Ovary (tissue), 9 donors: ENCODE results near the gene MAP7D1. TPM values are rescaled to one million over a fixed set of nuclear protein-coding genes. Genes with fewer than 3 reads are reported as not detected.

ENCODE experiments used
- DNase-seq, 5 donors: peaks; one replicate each; pipeline ENCODE4 v3.0.0-alpha.2; 2019 to 2020
- H3K27ac ChIP-seq, 2 donors: fragments of 200-600 bp; one replicate each; pipeline versions ENCODE4 v1.5.1 to v1.8.0; 2019 to 2022
- H3K27me3 ChIP-seq: fragments of 200-600 bp; one replicate; pipeline ENCODE4 v1.8.0; 2022
- H3K36me3 ChIP-seq: fragments of 200-600 bp; sonication (generic); one replicate; pipeline ENCODE4 v1.5.1; 2019
- H3K4me1 ChIP-seq: one replicate; pipeline ENCODE4 v1.8.1; 2013; ENCODE audit warnings: mild to moderate bottlenecking, moderate library complexity; ENCODE audit not compliant: insufficient read depth
- H3K4me3 ChIP-seq: fragments of 200-600 bp; sonication (generic); one replicate; pipeline ENCODE4 v1.5.1; 2017
- H3K9me3 ChIP-seq, 2 donors: fragments of 200-600 bp in 1 of 2; sonication (generic) in 1 of 2; one replicate each; pipeline versions ENCODE4 v1.5.1 to v1.8.1; 2013 to 2019; ENCODE audit warnings: mild to moderate bottlenecking in 1 of 2, moderate library complexity in 1 of 2
- CTCF ChIP-seq, 3 donors: fragments of 450-650 bp in 2 of 3; fragments of 200-600 bp in 1 of 3; IDR thresholded peaks; one replicate each; pipeline versions ENCODE4 v1.5.1 to v1.8.0; 2016 to 2022; ENCODE audit warnings: antibody characterized with exemption in 3 of 3, mild to moderate bottlenecking in 1 of 3
- EP300 ChIP-seq: sonication (generic); formaldehyde crosslinking; IDR thresholded peaks from one replicate; pipeline ENCODE4 v1.6.1; 2017; ENCODE audit warnings: antibody characterized with exemption
- POLR2A ChIP-seq: fragments of 450-650 bp; IDR thresholded peaks from one replicate; pipeline ENCODE4 v1.6.1; 2017; ENCODE audit warnings: antibody characterized with exemption, mild to moderate bottlenecking, moderate library complexity
- WGBS, 3 donors: extraction: QIAGEN DNeasy Blood & Tissue Kit in 1 of 3; methylation state at CpG; one replicate each; pipeline versions ENCODE4 v1.1.5 to v1.1.7; 2013 to 2017; 5-methylcytosine and 5-hydroxymethylcytosine counted together
- intact Hi-C, 4 donors: fragments of 100-400 bp; cut with DNase I; formaldehyde crosslinking; loops; one replicate each; pipeline versions ENCODE4 v1.11.0 to v1.15.1; 2022 to 2023
- polyA plus RNA-seq, 2 donors: library from polyadenylated mRNA; stranded (reverse); fragments of 200-250 nt in 1 of 2; fragments of 350-450 nt in 1 of 2; fragmentation: Illumina TruSeq in 1 of 2; extraction: RNeasy Lipid Tissue Mini Kit (QIAGEN cat#74804) in 1 of 2; gene quantifications; one replicate each; pipeline ENCODE4 v1.2.3, GENCODE V29; 2013 to 2014
- total RNA-seq, 7 donors: library from RNA; depleted of rRNA in 2 of 7; stranded (reverse); fragments of >200 nt in 2 of 7; fragmentation: NEBNext Ultra II Directional in 3 of 7; extraction: Animal tissue kit (Norgen Biotek cat#: 25700) in 3 of 7; gene quantifications; one replicate each; pipeline versions ENCODE4 v1.1.0 to v1.2.4, GENCODE V29; 2016 to 2023
- donor health status: DM: no; HTN: no; CAD: no; lungs with moderate emphysema.
- donor health status: DM: no; HTN: no; CAD: no.
- donor health status: Bipolar disorder and iron deficiency.
- donor health status: DM: yes; HTN: yes; CAD: no.
- donor health status: DM: no; HTN: no; CAD: no.
- donor health status: DM: yes; HTN: yes; CAD: no.

The MAP7D1 gene
- total and polyA plus RNA-seq, 9 donors, result 31.4 to 99.1 (median 64.1) TPM

- Histone ChIP-seq H3K36me3 (no peaks in the 10 kb centered on the region), H3K27ac (no peak overlapping the region), H3K4me1 (no peaks in the 10 kb centered on the region), H3K9me3 (no peaks in the 10 kb centered on the region), H3K27me3 (no peaks in the 10 kb centered on the region), H3K4me3 (no peak overlapping the region)
- TF ChIP-seq CTCF (IDR thresholded peaks at IDR 0.05) (no peak), EP300 (no peak), POLR2A (no peak)
- intact Hi-C loops, result no loop called here
- DNase-seq, result no peak
- 79 to 82% (median 81%) methylated on average over 62 of the region's 62 CpGs for WGBS, 3 donors
Measured at GRCh38 chr1:36178471-36179219, 22.7 kb downstream of the MAP7D1 start.

- no peak for TF ChIP-seq CTCF (IDR thresholded peaks at IDR 0.05)
- no peak for TF ChIP-seq POLR2A
- Histone ChIP-seq H3K4me3 (no peak overlapping the region), H3K36me3 (no peaks in the 10 kb centered on the region), H3K9me3 (no peaks in the 10 kb centered on the region), H3K27me3 (no peaks in the 10 kb centered on the region), H3K27ac (no peak overlapping the region), H3K4me1 (no peaks in the 10 kb centered on the region)
- intact Hi-C loops, result no loop called here
- DNase-seq, result no peak
- whole genome bisulfite sequencing, 3 donors, result 84 to 86% (median 85%) methylated on average over 19 of the region's 19 CpGs
Measured at GRCh38 chr1:36179220-36179600, 23.2 kb downstream of the MAP7D1 start.

DNA sequence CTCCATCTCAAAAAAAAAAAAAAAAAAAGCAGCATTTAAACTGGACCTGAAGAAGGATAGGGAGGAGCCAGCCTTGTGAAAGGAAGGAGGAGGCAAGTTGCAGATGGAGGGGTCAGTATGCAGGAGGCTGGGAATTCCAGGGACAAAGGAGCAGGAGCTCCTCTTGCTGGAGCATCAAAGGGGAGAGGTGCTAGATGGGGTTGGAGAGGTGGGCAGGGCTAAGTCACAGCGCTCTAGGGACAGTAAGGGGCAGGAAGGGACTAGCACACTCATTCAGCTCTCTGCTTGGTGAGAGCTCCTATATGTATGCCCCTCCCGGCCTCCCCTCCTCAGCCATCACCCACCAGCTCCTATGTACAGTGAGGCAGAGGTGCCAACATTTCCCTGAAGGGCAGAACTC lies 26.8 kb downstream of the MAP7D1 start:
- no peak overlapping the region for H3K27ac ChIP-seq
- no peak for DNase-seq
- no peaks in the 10 kb centered on the region for H3K9me3 ChIP-seq
- intact Hi-C loops, result loop anchor here in 1 of 4 donors (10.0 kb wide), 1 partner anchor 102 kb away; no protein-coding TSS in a partner anchor
- no peaks in the 10 kb centered on the region for H3K27me3 ChIP-seq
- H3K4me1 ChIP-seq, result peaks cover 1% of the 10 kb centered on the region
- no peaks in the 10 kb centered on the region for H3K36me3 ChIP-seq
- 58 to 61% (median 59%) methylated on average over 2 of the region's 2 CpGs for WGBS, 3 donors
- TF ChIP-seq CTCF (IDR thresholded peaks at IDR 0.05), result no peak
- no peak for TF ChIP-seq POLR2A
- TF ChIP-seq EP300, result no peak
- H3K4me3 ChIP-seq, result no peak overlapping the region

DNA sequence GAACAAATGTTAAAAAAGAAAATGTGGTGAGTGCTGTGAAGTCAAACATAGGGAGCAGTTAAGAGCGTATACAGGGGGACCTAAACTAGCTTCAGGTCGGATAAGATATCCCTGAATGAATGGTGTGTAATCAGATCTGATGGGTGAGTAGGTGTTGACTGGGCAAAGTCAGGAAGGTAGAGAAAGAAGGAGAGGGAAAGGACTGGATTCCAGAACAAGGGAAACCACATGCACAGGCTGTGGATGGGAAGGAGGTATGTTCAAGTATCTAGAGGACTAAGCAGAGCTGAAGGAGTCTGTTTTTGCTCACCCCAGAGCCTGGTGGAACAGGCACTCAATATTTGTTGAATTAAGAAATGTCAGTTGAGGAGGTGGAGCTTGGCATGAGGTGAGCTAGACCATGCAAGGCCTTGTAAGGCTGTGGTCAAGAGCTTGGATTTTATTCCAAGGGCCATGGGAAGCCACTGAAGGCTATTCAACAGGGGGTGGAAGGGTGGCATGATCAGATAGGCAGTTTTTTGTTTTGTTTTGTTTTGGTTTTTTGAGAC lies 27.4 kb downstream of the MAP7D1 start:
- H3K9me3 ChIP-seq, result no peaks in the 10 kb centered on the region
- no peaks in the 10 kb centered on the region for H3K36me3 ChIP-seq
- no peak overlapping the region for H3K4me3 ChIP-seq
- H3K27me3 ChIP-seq, result no peaks in the 10 kb centered on the region
- no peak overlapping the region for H3K27ac ChIP-seq
- TF ChIP-seq POLR2A (no peak), EP300 (no peak)
- intact Hi-C loops, result loop anchor here in 1 of 4 donors (10.0 kb wide), 1 partner anchor 101 kb away; no protein-coding TSS in a partner anchor
- no peak for DNase-seq
- H3K4me1 ChIP-seq, result peaks cover 4% of the 10 kb centered on the region
- WGBS, 3 donors, result 65 to 76% (median 74%) methylated on average over 2 of the region's 2 CpGs
